ENCODE measurements around the gene OR2L8. TPM values are rescaled to one million over a fixed set of nuclear protein-coding genes. Genes with fewer than 3 reads are reported as not detected.

OR2L8 gene
- 0.53 TPM for total RNA-seq

GRCh38 chr1:247948558-247948957 lies at the start of gene OR2L8:
TSS of gene OR2L8 (plus strand) at chr1:247948858. CDS start at chr1:247948858, 0 bp downstream.
- ATAC-seq (no peak), DNase-seq (ENCODE audit: low spot score) (no peak)
- intact Hi-C loops (cut with DNase I): no loop called here

GRCh38 chr1:247904122-247904521 lies 44.5 kb upstream of the OR2L8 start:
- ATAC-seq (no peak), DNase-seq (ENCODE audit: low spot score) (no peak)
- intact Hi-C loops (cut with DNase I): no loop called here

- ATAC-seq (no peak), DNase-seq (ENCODE audit: low spot score) (no peak)
- intact Hi-C loops (cut with DNase I): no loop called here
These were observed 43.5 kb upstream of the OR2L8 start for GRCh38 chr1:247905181-247905580.

GRCh38 chr1:247905910-247906503 lies 42.7 kb upstream of the OR2L8 start:
- no peak for DNase-seq (ENCODE audit: low spot score)
- intact Hi-C loops (cut with DNase I): no loop called here
- ATAC-seq: no peak

- ATAC-seq (no peak), DNase-seq (ENCODE audit: low spot score) (no peak)
- intact Hi-C loops (cut with DNase I): no loop called here
These were observed 42.1 kb upstream of the OR2L8 start for GRCh38 chr1:247906504-247907047.

- intact Hi-C loops (cut with DNase I): no loop called here
- DNase-seq (ENCODE audit: low spot score) (no peak), ATAC-seq (no peak)
These were observed 39.9 kb upstream of the OR2L8 start for GRCh38 chr1:247908766-247909165.

- DNase-seq (ENCODE audit: low spot score): no peak
- no peak for ATAC-seq
- intact Hi-C loops (cut with DNase I): no loop called here
These were observed 34.9 kb upstream of the OR2L8 start for GRCh38 chr1:247913786-247914185.

- DNase-seq (ENCODE audit: low spot score) (no peak), ATAC-seq (no peak)
- intact Hi-C loops (cut with DNase I): no loop called here
These were observed 33.6 kb upstream of the OR2L8 start for GRCh38 chr1:247914941-247915662.

- no peak for DNase-seq (ENCODE audit: low spot score)
- intact Hi-C loops (cut with DNase I): no loop called here
- no peak for ATAC-seq
These were observed 28.7 kb upstream of the OR2L8 start, which contains the start of gene OR2T8 for GRCh38 chr1:247919952-247920351. TSS of gene OR2T8 (plus strand) at chr1:247920252. CDS start at chr1:247921018, 766 bp downstream.

GRCh38 chr1:247923941-247924340 lies 24.7 kb upstream of the OR2L8 start:
- no peak for DNase-seq (ENCODE audit: low spot score)
- intact Hi-C loops (cut with DNase I): no loop called here
- ATAC-seq: no peak

- no peak for ATAC-seq
- intact Hi-C loops (cut with DNase I): no loop called here
- DNase-seq (ENCODE audit: low spot score): no peak
These were observed 23.8 kb upstream of the OR2L8 start, which contains the start of gene OR2AJ1 for GRCh38 chr1:247924868-247925267. TSS of gene OR2AJ1 (plus strand) at chr1:247924889. CDS start at chr1:247933769, 8,880 bp downstream.

- no peak for ATAC-seq
- no peak for DNase-seq (ENCODE audit: low spot score)
- intact Hi-C loops (cut with DNase I): no loop called here
These were observed 14.7 kb upstream of the OR2L8 start for GRCh38 chr1:247933989-247934388.

GRCh38 chr1:247935781-247936180 lies 12.9 kb upstream of the OR2L8 start:
- ATAC-seq (no peak), DNase-seq (ENCODE audit: low spot score) (no peak)
- intact Hi-C loops (cut with DNase I): loop anchor here (5.0 kb wide), 1 partner anchor 872 kb away; no protein-coding TSS in a partner anchor

- intact Hi-C loops (cut with DNase I): loop anchor here (5.0 kb wide), 1 partner anchor 871 kb away; no protein-coding TSS in a partner anchor
- DNase-seq (ENCODE audit: low spot score) (no peak), ATAC-seq (no peak)
These were observed 12.2 kb upstream of the OR2L8 start for GRCh38 chr1:247936415-247936814.

- intact Hi-C loops (cut with DNase I): loop anchor here (5.0 kb wide), 1 partner anchor 870 kb away; no protein-coding TSS in a partner anchor
- ATAC-seq: peak; percentile 81
- DNase-seq (ENCODE audit: low spot score): peak; percentile 80
These were observed 11.5 kb upstream of the OR2L8 start for GRCh38 chr1:247936965-247937734.

GRCh38 chr1:247942624-247943023 lies 6.0 kb upstream of the OR2L8 start:
- DNase-seq (ENCODE audit: low spot score): no peak
- intact Hi-C loops (cut with DNase I): no loop called here
- ATAC-seq: no peak

GRCh38 chr1:247953408-247953807 lies 4.8 kb downstream of the OR2L8 start:
- intact Hi-C loops (cut with DNase I): no loop called here
- ATAC-seq (no peak), DNase-seq (ENCODE audit: low spot score) (no peak)

GRCh38 chr1:247961791-247962190 lies 13.1 kb downstream of the OR2L8 start:
- intact Hi-C loops (cut with DNase I): no loop called here
- ATAC-seq (no peak), DNase-seq (ENCODE audit: low spot score) (no peak)

GRCh38 chr1:247962911-247963588 lies 14.4 kb downstream of the OR2L8 start:
- no peak for DNase-seq (ENCODE audit: low spot score)
- intact Hi-C loops (cut with DNase I): no loop called here
- ATAC-seq: no peak
